ENCODE data around the gene TMEM176B. TPM values are rescaled to one million over a fixed set of nuclear protein-coding genes. Genes with fewer than 3 reads are reported as not detected.
A peak's percentile ranks its signal among the peaks of the same experiment; 100 is the strongest.

Gene TMEM176B
- total RNA-seq, 3 donors from 2014 or later = 210 to 401 (median 338) TPM

DNA sequence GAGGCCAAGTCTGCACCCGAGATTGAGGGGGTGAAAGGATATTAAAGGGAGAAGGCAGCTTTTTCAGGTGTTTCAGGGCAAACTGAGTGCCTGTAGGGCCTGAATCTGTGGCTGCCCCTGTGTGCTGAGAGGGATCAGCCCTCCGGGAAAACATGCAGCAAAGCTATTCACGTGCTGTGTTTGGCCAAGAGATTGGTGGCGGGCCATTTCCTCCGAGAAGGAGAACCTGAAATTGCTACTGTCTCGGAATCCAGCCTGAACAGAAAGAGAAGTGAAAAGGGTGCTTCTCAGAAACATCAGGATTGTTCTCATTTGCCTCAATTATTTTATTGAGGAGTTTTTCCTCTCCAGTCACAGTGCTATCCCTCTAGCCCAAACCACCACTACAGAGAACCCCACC, 46.9 kb downstream of the TMEM176B start:
- DNase-seq (peak in 1 of 3 donors; percentile 29), ATAC-seq (no peak)
- Histone ChIP-seq H3K36me3 (ENCODE audit: low read depth) (no peaks in the 10 kb centered on the region), H3K4me1 (ENCODE audit: low read depth) (no peaks in the 10 kb centered on the region), H3K9me3 (no peaks in the 10 kb centered on the region), H3K4me3 (no peak overlapping the region)
- TF ChIP-seq, protein P1, sequence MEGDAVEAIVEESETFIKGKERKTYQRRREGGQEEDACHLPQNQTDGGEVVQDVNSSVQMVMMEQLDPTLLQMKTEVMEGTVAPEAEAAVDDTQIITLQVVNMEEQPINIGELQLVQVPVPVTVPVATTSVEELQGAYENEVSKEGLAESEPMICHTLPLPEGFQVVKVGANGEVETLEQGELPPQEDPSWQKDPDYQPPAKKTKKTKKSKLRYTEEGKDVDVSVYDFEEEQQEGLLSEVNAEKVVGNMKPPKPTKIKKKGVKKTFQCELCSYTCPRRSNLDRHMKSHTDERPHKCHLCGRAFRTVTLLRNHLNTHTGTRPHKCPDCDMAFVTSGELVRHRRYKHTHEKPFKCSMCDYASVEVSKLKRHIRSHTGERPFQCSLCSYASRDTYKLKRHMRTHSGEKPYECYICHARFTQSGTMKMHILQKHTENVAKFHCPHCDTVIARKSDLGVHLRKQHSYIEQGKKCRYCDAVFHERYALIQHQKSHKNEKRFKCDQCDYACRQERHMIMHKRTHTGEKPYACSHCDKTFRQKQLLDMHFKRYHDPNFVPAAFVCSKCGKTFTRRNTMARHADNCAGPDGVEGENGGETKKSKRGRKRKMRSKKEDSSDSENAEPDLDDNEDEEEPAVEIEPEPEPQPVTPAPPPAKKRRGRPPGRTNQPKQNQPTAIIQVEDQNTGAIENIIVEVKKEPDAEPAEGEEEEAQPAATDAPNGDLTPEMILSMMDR (IDR thresholded peaks at IDR 0.05) = no peak
- intact Hi-C loops (cut with DNase I, micrococcal nuclease) = loop anchor here in 1 of 2 donors (5.0 kb wide), 1 partner anchor 306 kb away; no protein-coding TSS in a partner anchor

DNA sequence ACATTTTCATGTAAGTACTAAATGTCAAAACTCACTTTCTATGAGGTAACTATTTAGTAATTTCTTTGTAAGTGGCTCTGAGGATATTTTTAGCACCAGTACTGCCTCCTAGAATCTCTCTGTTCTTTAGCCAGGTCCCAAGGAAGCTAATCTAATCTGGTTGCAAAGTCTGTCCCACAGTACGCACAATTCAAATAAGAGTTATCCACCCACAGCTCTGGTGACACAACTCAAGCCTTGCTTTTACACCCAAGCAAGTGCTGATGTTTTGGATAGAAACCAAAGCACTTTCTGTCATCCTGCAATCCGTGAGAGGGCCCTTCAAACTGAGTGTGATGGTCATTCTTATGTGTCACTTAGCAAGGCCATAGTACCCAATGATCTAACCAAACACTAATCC, 48.5 kb downstream of the TMEM176B start:
- TF ChIP-seq, protein P1 (IDR thresholded peaks at IDR 0.05) = no peak
- intact Hi-C loops (cut with DNase I, micrococcal nuclease) = loop anchor here in 1 of 2 donors (5.0 kb wide), 1 partner anchor 304 kb away; no protein-coding TSS in a partner anchor
- DNase-seq (no peak), ATAC-seq (no peak)
- Histone ChIP-seq H3K36me3 (ENCODE audit: low read depth) (no peaks in the 10 kb centered on the region), H3K4me1 (ENCODE audit: low read depth) (no peaks in the 10 kb centered on the region), H3K9me3 (no peaks in the 10 kb centered on the region), H3K4me3 (no peak overlapping the region)

DNA sequence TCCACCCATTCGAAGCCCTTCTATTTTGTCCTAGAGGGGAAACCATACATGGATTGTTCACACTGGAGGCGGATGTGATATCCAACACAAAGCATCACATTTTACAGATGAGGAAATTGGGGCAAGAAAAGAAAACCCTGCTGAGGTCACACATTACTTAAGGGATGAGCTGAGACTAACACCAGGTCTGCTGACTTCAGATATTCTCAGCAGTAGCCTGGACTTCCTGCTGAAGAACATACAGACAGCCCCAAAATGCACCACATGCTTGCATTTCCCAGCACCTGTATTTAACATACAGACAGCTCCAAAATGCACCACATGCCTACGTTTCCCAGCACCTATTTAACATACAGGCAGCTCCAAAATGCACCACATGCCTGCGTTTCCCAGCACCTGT, 51.8 kb downstream of the TMEM176B start:
- peak; percentile 47 for ATAC-seq
- no peaks in the 10 kb centered on the region for H3K4me1 ChIP-seq (ENCODE audit: low read depth)
- no peaks in the 10 kb centered on the region for H3K9me3 ChIP-seq
- intact Hi-C loops (cut with DNase I, micrococcal nuclease) = no loop called here
- no peaks in the 10 kb centered on the region for H3K36me3 ChIP-seq (ENCODE audit: low read depth)
- no peak for DNase-seq
- TF ChIP-seq, protein P1 (IDR thresholded peaks at IDR 0.05) = no peak
- no peak overlapping the region for H3K4me3 ChIP-seq

DNA sequence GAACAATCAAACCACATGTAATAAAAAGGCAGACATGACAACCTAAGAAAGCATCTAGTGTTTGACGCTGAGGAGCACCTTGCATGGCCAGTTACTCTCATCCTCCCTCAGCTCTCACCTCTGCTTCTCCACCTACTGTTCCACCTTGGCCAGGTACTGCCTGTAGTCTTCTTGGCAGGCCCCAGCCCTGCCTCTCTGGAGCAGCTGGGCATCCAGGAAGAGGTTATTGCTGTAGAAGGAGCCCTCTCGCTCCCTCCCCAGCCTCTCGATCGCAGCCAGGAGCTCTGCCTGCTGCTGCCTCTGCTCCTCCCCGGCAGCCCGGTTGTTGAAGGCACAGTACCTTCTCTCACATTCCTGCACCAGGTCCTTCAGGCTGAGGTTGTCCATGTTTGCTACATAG, 53.2 kb downstream of the TMEM176B start:
- DNase-seq (no peak), ATAC-seq (no peak)
- H3K4me3 ChIP-seq = no peak overlapping the region
- no peaks in the 10 kb centered on the region for H3K9me3 ChIP-seq
- H3K4me1 ChIP-seq (ENCODE audit: low read depth) = no peaks in the 10 kb centered on the region
- no peaks in the 10 kb centered on the region for H3K36me3 ChIP-seq (ENCODE audit: low read depth)
- TF ChIP-seq, protein P1 (IDR thresholded peaks at IDR 0.05) = no peak
- intact Hi-C loops (cut with DNase I, micrococcal nuclease) = no loop called here

DNA sequence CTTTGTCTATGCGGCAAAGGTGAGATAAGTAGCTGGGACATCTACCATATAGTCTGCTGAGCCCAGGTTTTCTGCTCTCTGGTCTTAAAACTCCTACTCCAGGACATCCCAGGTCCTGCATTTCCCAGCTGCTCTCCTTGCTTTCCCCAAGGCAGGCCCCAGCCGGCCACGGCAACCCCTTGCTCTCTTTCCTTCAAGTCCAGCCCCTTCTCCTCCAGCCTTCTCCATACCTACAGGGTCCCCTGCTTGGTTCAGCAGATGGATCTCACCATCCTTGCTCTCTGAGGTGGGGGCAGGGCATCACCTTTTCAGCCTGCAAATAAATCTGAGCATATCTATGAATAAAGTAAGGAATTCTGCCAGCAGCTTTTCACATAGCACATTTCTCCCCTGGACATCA, 54.3 kb downstream of the TMEM176B start:
- Histone ChIP-seq H3K9me3 (no peaks in the 10 kb centered on the region), H3K4me3 (no peak overlapping the region), H3K36me3 (ENCODE audit: low read depth) (no peaks in the 10 kb centered on the region), H3K4me1 (ENCODE audit: low read depth) (no peaks in the 10 kb centered on the region)
- ATAC-seq (no peak), DNase-seq (no peak)
- intact Hi-C loops (cut with DNase I, micrococcal nuclease) = no loop called here
- TF ChIP-seq, protein P1 (IDR thresholded peaks at IDR 0.05) = no peak

DNA sequence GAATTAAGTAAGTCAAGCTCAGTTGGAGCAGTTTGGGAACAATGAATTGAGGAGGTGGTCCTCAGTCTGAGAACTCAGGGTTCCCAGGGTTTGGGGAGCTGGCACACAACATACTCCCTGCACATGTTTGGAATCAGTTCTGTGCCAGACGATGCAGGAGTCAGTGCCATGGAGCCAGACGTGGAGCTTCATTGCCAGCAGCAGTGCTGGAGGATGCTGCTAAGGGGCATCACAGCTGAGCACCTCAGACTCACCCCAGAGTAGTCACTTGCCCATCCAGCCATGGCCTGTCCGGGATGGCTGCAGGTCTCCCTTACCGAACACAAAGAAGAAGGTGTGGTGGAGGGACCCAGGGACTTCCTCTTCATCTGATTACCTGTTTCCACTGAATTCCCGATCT, 55.1 kb downstream of the TMEM176B start:
- ATAC-seq = peak; percentile 5

More for the DNA sequence above, 55.1 kb downstream of the TMEM176B start:
- TF ChIP-seq, protein P1 (IDR thresholded peaks at IDR 0.05) = no peak
- Histone ChIP-seq H3K9me3 (no peaks in the 10 kb centered on the region), H3K4me3 (no peak overlapping the region), H3K4me1 (ENCODE audit: low read depth) (no peaks in the 10 kb centered on the region), H3K36me3 (ENCODE audit: low read depth) (no peaks in the 10 kb centered on the region)
- intact Hi-C loops (cut with DNase I, micrococcal nuclease) = no loop called here
- no peak for DNase-seq

All from mucosa of descending colon (tissue), 3 donors.